Endothelial cell of umbilical vein (primary cell): ENCODE measurements around the gene OPCML.

ENCODE experiments used
- CTCF ChIP-seq, 2 donors: IDR thresholded peaks; 1 replicate in 1 of 2; 2 replicates in 1 of 2; pipeline ENCODE4 v1.5.1; 2011; ENCODE audit warnings: low read length in 2 of 2, mild to moderate bottlenecking in 2 of 2, moderate library complexity in 2 of 2, control low read depth in 1 of 2, inconsistent platforms in 1 of 2, low read depth in 1 of 2; ENCODE audit not compliant: insufficient read depth in 1 of 2; ENCODE audit errors: extremely low read depth in 1 of 2
- EZH2 ChIP-seq: IDR thresholded peaks from 2 replicates; pipeline ENCODE4 v1.6.1; 2012; ENCODE audit warnings: borderline replicate concordance, low read depth, mild to moderate bottlenecking, moderate library complexity, low read length, inconsistent platforms; ENCODE audit not compliant: severe bottlenecking
- JUN ChIP-seq: IDR thresholded peaks from 2 replicates; pipeline ENCODE4 v1.6.1; 2011; ENCODE audit warnings: borderline replicate concordance, low read depth; ENCODE audit not compliant: insufficient read length, insufficient read depth
- TF ChIP-seq, protein P1 (sequence below): IDR thresholded peaks from 2 replicates; pipeline ENCODE4 v1.6.1; 2011; ENCODE audit not compliant: insufficient read depth, insufficient read length

DNA sequence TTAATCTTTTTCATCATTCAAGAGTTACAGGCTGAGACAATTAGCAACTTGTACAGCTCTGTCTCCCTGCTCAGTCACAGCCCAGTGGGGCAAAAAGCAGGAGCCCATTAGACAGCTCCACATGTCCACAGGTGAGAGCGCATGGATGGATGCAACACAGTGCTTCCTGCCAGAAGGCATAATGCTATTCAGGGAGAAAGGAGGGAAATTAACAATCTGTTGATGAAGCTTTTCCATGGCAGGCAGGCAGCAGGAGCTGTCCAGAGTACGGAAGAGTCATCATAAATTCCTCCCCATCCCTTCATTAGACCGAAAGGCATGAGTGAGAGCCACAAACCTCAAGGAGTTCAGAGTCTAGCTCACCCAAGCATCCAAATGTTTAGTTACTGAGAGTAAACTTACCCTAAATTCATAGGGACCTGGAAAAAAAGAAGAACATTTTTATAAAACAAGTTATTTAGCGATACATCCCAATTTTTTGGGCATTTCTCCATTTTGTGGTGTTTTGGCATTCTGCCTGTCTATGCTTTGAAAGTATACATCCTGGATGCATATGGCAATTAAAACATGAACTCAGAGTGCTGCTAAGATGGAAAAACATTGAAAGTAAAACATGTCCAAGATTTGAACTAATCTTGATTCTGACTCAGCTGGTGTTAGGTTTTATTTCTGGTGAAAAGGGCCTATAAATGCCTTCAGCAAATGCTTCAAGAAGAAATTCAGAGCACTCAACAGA is 428.1 kb downstream of the OPCML start:
- no peak for TF ChIP-seq JUN
- TF ChIP-seq, protein P1, sequence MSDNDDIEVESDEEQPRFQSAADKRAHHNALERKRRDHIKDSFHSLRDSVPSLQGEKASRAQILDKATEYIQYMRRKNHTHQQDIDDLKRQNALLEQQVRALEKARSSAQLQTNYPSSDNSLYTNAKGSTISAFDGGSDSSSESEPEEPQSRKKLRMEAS, result no peak
- no peak for TF ChIP-seq CTCF (IDR thresholded peaks at IDR 0.05; ENCODE audit: extremely low read depth in 1 of 2, insufficient read depth in 1 of 2, low read depth in 1 of 2, low read length in 2 of 2)
- TF ChIP-seq EZH2, result no peak
